Tibial artery (tissue), 4 donors: ENCODE results near the gene CDYL2.
"Not testable (repeated sequence)": the region's sequence is repeated elsewhere in the genome, so short reads cannot be mapped to it uniquely, and the experiment has no call there.

Source experiments
- DNase-seq, 2 donors: peaks; one replicate each; pipeline ENCODE4 v3.0.0-alpha.2; 2019
- H3K27ac ChIP-seq, 2 donors: fragments of 200-600 bp; sonication (generic) in 1 of 2; 1 replicate in 1 of 2; 2 replicates in 1 of 2; pipeline ENCODE4 v1.5.1; 2018 to 2019; ENCODE audit warnings: mild to moderate bottlenecking in 1 of 2
- H3K27me3 ChIP-seq, 2 donors: fragments of 200-600 bp; sonication (generic) in 1 of 2; one replicate each; pipeline versions ENCODE4 v1.5.1 to v1.6.0; 2016 to 2019
- H3K36me3 ChIP-seq, 3 donors: fragments of 200-600 bp; sonication (generic) in 2 of 3; one replicate each; pipeline ENCODE4 v1.5.1; 2016 to 2019; ENCODE audit warnings: mild to moderate bottlenecking in 2 of 3
- H3K4me1 ChIP-seq, 4 donors: fragments of 200-600 bp; sonication (generic) in 2 of 4; 1 replicate in 3 of 4; 2 replicates in 1 of 4; pipeline ENCODE4 v1.5.1; 2016 to 2019
- H3K4me3 ChIP-seq, 2 donors: fragments of 200-600 bp; sonication (generic) in 1 of 2; 1 replicate in 1 of 2; 2 replicates in 1 of 2; pipeline ENCODE4 v1.5.1; 2018 to 2019; ENCODE audit warnings: mild to moderate bottlenecking in 2 of 2
- H3K9me3 ChIP-seq, 3 donors: fragments of 200-600 bp; sonication (generic) in 1 of 3; one replicate each; pipeline ENCODE4 v1.5.1; 2016 to 2019
- intact Hi-C: fragments of 100-400 bp; cut with DNase I; formaldehyde crosslinking; loops from one replicate; pipeline ENCODE4 v1.15.0; 2023; ENCODE audit warnings: low total_unique reads
- TF ChIP-seq, protein P1 (sequence below), 2 experiments: fragments of 200-600 bp in 1 of 2; fragments of 450-650 bp in 1 of 2; IDR thresholded peaks; one replicate each; pipeline ENCODE4 v1.5.1; 2017 to 2019; ENCODE audit warnings: antibody characterized with exemption in 2 of 2, mild to moderate bottlenecking in 1 of 2, moderate library complexity in 1 of 2

The CDYL2 gene

DNA sequence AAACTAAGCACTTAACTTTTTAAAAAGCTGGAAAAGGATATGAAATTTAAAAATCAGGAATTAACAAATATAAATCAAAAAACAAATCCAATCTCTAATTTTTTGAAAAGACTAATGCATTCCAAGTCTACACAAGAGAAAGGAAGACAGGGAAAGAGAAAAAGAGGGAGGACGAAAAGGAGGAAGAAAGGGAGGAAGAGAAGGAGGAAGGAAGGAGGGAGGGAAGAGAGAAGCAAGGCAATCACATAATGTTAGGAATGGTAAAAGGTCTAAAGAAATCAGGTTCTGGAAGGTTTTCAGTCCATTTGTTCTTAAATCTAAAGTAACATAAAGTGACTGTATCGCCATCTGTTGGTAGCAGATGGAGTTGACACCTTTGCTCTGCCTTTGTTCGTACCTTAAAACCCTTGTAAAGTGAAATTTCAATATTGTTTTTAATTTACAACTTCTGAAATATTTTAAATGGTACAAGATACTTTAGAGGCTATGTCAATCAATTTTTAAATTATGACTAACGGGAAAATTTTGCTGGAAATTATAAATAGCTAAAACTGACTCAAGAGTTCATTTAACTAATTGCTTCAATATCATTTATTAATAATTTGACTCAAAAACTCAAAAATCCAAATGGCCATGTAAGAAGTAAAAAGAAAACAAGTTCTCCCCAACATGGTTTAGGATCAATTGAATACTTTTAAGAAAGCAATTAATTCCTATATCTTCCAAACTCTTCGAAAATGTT lies 20.4 kb upstream of the CDYL2 start:
- Histone ChIP-seq H3K27me3 (no peaks in the 10 kb centered on the region), H3K9me3 (peaks cover 0 to 5% (median 0%) of the 10 kb centered on the region in 3 donors), H3K4me1 (no peaks in the 10 kb centered on the region), H3K27ac (no peak overlapping the region), H3K36me3 (no peaks in the 10 kb centered on the region), H3K4me3 (no peak overlapping the region)
- TF ChIP-seq, protein P1, sequence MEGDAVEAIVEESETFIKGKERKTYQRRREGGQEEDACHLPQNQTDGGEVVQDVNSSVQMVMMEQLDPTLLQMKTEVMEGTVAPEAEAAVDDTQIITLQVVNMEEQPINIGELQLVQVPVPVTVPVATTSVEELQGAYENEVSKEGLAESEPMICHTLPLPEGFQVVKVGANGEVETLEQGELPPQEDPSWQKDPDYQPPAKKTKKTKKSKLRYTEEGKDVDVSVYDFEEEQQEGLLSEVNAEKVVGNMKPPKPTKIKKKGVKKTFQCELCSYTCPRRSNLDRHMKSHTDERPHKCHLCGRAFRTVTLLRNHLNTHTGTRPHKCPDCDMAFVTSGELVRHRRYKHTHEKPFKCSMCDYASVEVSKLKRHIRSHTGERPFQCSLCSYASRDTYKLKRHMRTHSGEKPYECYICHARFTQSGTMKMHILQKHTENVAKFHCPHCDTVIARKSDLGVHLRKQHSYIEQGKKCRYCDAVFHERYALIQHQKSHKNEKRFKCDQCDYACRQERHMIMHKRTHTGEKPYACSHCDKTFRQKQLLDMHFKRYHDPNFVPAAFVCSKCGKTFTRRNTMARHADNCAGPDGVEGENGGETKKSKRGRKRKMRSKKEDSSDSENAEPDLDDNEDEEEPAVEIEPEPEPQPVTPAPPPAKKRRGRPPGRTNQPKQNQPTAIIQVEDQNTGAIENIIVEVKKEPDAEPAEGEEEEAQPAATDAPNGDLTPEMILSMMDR (IDR thresholded peaks at IDR 0.05), result peak; percentile 37
- intact Hi-C loops, result no loop called here
- DNase-seq, result peak in 1 of 2 donors; percentile 26

DNA sequence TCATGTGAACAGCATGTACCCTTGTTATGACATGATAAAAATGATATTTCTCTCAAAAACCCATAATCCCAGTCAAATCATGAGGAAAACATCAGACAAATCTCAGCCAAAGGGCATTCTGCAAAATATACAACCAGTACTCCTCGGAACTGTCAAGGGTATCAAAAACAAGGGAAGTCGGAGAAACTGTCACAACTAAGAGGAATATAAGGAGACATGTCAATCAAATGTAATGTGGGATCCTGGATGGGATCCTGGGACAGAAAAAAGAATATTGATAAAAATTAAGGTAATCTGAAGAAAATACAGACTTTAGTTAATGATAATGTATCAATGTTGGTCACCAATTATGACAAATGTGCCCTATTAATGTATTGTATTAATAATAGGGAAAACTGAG lies 15.6 kb upstream of the CDYL2 start:
- no peaks in the 10 kb centered on the region for H3K4me1 ChIP-seq
- intact Hi-C loops, result no loop called here
- DNase-seq, result no peak
- no peaks in the 10 kb centered on the region for H3K9me3 ChIP-seq
- no peak overlapping the region for H3K4me3 ChIP-seq
- TF ChIP-seq, protein P1 (IDR thresholded peaks at IDR 0.05), result no peak
- H3K27me3 ChIP-seq, result no peaks in the 10 kb centered on the region
- no peak overlapping the region for H3K27ac ChIP-seq
- H3K36me3 ChIP-seq, result no peaks in the 10 kb centered on the region

DNA sequence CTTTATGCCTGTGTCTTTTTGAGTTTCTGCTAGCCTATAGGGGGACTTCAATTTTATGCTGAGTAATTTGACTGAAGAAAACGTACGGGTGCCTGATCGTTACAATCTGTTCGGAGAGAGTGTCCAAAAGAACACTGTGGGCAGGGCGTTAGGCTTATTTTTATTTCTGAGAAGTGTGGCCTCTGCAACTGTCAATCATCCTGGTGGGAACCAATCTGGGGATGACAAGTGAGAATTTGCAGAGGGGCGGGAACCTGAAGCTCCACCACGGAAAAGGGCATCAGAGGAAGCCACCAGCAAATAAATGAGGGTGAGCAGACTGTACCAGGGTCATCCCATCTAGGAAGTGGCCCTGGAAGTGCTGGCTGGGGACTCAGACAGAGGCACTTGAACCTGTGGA lies 12.0 kb upstream of the CDYL2 start:
- Histone ChIP-seq H3K4me3 (no peak overlapping the region), H3K27me3 (no peaks in the 10 kb centered on the region), H3K9me3 (no peaks in the 10 kb centered on the region), H3K4me1 (no peaks in the 10 kb centered on the region), H3K36me3 (no peaks in the 10 kb centered on the region), H3K27ac (no peak overlapping the region)
- DNase-seq, result no peak
- intact Hi-C loops, result no loop called here
- TF ChIP-seq, protein P1 (IDR thresholded peaks at IDR 0.05), result no peak

DNA sequence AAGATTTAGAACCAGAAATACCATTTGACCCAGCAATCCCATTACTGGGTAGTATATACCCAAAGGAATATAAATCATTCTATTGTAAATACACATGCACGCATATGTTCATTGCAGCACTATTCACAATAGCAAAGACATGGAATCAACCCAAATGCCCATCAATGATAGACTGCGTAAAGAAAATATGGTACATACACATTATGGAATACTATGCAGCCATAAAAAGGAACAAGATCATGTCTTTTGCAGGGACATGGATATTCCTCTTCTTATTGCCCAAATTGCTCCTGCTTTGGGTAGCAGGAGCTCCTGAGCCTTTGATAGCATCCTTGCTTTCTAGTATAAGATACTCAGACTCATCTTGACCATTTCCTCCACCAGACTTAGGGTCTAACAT lies 10.9 kb upstream of the CDYL2 start:
- H3K27me3 ChIP-seq, H3K4me3 ChIP-seq, H3K9me3 ChIP-seq, intact Hi-C loops, H3K36me3 ChIP-seq, H3K4me1 ChIP-seq, H3K27ac ChIP-seq, DNase-seq: not testable (repeated sequence)

DNA sequence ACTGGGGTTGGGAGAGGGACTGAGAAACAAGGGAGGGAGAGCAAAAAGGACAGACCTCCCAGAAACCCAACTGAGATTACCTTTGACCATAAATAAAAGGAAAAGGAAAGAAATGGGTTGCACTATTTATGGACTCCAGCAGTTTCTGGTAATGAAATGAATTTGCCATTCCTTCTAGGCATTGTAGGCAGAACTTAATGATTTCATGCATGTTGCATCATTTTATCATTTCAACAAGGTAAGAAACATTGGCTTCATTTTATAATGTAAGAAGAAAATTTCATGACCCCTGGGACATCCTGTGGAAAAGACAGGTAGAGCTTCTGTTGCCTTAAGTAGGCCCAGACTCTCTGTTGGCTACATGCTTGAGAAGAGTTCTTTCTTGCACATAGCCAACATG lies 8.2 kb upstream of the CDYL2 start:
- DNase-seq, result no peak
- intact Hi-C loops, result no loop called here
- no peaks in the 10 kb centered on the region for H3K27me3 ChIP-seq
- H3K36me3 ChIP-seq, result no peaks in the 10 kb centered on the region
- H3K27ac ChIP-seq, result no peak overlapping the region
- TF ChIP-seq, protein P1 (IDR thresholded peaks at IDR 0.05), result no peak
- no peaks in the 10 kb centered on the region for H3K4me1 ChIP-seq
- H3K4me3 ChIP-seq, result no peak overlapping the region
- H3K9me3 ChIP-seq, result no peaks in the 10 kb centered on the region

GRCh38 chr16:80809366-80809765 lies 5.0 kb upstream of the CDYL2 start:
- intact Hi-C loops, result no loop called here
- DNase-seq, result no peak
- no peaks in the 10 kb centered on the region for H3K9me3 ChIP-seq

More at GRCh38 chr16:80809366-80809765, 5.0 kb upstream of the CDYL2 start:
- Histone ChIP-seq H3K27me3 (peaks cover 0 to 4% of the 10 kb centered on the region in 2 donors), H3K4me3 (no peak overlapping the region), H3K36me3 (no peaks in the 10 kb centered on the region), H3K4me1 (peaks cover 0 to 4% (median 4%) of the 10 kb centered on the region in 4 donors), H3K27ac (no peak overlapping the region)
- TF ChIP-seq, protein P1 (IDR thresholded peaks at IDR 0.05), result no peak
